GM13976 (cell line): ENCODE results near the gene NR3C2.

ENCODE experiments used
- DNase-seq: peaks from one replicate; pipeline ENCODE4 v3.0.0; 2012; ENCODE audit warnings: low spot score
- in situ Hi-C: fragments of 300-500 bp; cut with MboI; formaldehyde crosslinking; loops from one replicate; pipeline ENCODE4 v1.12.0; 2022; ENCODE audit warnings: low sequenced_read_pairs, mixed read lengths, inconsistent platforms; ENCODE audit not compliant: unreplicated experiment
- TF ChIP-seq, protein P1 (sequence below): IDR thresholded peaks from 2 replicates; pipeline ENCODE4 v1.5.1; 2012; ENCODE audit warnings: borderline replicate concordance, mild to moderate bottlenecking; ENCODE audit not compliant: insufficient read depth; ENCODE audit errors: extremely low read depth, missing control alignments, control extremely low read depth

The NR3C2 gene

DNA sequence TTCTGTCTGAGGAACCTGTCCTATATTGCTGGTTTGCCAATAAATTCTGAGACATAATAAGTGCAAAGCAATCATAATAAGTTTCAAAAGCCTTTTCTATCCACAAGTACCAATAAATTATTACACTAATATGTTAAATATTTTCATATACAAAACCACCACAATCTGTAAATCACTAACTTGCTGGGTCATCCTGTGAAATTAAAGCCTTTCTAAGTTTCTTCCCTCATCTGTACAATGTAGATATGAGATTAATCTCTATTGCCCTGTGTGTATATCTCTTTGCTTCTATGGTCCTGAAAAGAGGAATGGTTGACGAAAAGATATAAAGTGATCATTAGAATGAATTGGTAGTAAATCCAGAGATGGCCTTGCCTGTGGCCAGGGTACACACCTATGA lies 231.6 kb downstream of the NR3C2 start:
- in situ Hi-C loops = no loop called here
- no peak for DNase-seq
- TF ChIP-seq, protein P1, sequence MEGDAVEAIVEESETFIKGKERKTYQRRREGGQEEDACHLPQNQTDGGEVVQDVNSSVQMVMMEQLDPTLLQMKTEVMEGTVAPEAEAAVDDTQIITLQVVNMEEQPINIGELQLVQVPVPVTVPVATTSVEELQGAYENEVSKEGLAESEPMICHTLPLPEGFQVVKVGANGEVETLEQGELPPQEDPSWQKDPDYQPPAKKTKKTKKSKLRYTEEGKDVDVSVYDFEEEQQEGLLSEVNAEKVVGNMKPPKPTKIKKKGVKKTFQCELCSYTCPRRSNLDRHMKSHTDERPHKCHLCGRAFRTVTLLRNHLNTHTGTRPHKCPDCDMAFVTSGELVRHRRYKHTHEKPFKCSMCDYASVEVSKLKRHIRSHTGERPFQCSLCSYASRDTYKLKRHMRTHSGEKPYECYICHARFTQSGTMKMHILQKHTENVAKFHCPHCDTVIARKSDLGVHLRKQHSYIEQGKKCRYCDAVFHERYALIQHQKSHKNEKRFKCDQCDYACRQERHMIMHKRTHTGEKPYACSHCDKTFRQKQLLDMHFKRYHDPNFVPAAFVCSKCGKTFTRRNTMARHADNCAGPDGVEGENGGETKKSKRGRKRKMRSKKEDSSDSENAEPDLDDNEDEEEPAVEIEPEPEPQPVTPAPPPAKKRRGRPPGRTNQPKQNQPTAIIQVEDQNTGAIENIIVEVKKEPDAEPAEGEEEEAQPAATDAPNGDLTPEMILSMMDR = no peak

DNA sequence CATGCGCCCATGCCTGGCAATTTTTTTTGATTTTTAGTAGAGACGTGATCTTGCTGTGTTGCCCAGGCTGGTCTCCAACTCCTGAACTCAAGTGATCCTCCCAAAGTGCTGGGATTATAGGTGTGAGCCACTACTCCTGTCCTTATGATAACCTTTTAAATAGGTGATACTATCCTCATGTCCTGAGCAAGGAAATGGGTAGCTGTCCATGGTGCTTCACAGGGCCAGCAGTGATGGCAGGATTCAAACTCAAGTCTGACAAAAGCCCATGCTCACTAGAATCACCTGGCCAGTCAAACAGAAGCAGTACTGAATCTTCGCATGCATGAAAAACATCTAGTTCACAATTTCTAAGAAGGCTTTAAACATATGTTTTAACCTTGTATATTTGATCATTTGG lies 235.1 kb downstream of the NR3C2 start:
- DNase-seq = no peak
- in situ Hi-C loops = no loop called here

DNA sequence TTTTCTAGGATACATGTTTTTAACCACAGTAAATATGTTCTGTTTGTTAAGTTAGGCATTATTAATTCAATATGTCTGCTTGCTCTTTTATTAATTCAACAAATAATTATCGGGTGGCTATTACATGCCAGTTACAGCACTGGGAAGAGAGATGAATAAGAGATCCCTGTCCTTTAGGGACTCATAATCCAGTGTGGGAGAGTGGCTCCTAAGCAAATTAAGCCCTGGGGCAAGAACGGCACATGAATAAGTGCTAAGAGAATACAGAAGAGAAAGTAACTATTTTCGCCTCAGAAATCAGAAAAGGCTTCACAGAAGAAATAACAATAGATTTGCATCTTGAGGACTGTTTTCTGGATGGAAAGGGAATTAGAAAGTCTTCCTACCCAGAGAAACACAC lies 236.7 kb downstream of the NR3C2 start:
- DNase-seq = no peak
- TF ChIP-seq, protein P1 = no peak
- in situ Hi-C loops = no loop called here

More for the DNA sequence above, 235.1 kb downstream of the NR3C2 start:
- TF ChIP-seq, protein P1 = no peak

DNA sequence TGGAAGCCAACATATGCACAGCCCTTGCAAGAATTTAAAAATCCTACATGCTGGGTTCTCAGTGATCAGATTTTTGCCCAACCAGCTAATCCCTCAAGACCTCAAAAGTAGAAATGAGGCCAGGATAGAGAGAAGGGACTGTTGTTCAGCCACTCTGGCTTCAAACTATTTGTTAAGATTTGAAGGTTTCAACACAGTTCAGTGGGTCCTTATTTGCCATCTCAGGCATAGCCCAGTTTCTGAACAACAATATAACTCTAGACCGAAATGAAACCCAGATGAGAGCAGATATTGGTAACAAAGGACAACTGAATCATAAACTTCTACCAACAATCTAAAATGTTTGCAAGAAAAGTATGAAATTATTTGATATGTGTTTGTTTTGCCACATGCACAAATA lies 237.3 kb downstream of the NR3C2 start:
- DNase-seq = no peak
- TF ChIP-seq, protein P1 = no peak
- in situ Hi-C loops = no loop called here

DNA sequence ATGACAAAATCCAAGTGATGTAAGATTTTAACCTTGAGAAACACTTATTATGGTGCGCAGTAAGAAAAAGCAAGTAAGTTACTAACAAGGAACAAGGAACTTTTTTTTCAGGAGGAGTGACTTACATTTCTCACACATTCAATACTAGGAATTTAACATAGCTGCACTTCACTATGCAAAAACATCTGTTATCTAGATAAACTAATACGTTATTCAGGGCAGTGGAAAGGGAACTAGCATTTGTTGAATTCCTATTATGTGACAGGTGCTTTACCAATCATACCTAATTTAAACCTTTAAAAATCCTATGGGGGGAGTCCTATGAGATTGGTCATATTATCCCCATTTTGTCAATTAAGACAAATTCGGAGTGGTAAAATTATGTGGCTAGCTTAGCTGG lies 238.0 kb downstream of the NR3C2 start:
- in situ Hi-C loops = no loop called here

DNA sequence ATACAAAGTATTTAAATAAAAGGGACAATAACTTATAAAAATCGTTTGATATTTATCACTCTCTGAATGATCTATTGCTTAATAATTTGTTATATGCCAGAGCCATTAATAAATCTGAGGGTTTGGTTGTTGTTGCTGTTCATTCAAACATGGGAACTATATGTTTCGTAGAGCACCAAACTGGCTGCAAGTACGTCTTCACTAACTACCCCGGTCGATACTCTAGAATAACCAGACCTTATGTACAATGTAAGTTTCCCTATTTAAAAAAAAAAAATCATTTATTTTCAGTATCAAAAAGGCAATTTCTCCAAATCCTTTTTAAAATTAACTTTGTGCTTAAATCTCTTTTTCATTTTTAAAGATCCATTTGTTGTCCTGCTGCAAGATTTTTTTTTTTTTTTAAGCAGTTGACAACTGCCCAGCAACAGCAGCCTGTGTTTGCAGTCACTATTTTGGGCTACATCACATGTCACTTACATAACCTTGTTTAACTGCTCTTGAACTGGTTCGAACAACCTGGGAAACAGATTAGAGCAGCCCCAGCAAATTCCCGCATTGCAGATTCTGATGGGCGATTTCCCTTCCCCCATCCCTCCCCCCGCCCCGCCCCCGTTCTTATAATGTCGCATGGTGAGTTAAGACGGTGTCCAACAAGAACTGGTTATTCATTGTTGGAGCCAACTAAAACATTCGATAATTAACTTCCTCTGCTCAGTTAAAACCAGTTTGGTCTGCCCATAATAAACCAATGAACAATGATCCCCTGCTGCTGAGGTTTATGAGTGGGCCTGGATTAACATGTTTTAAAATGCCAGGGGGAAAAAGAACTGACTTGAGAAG lies 238.9 kb downstream of the NR3C2 start:
- DNase-seq = no peak
- TF ChIP-seq, protein P1 = no peak
- in situ Hi-C loops = no loop called here

More for the DNA sequence above, 238.0 kb downstream of the NR3C2 start:
- TF ChIP-seq, protein P1 = no peak
- no peak for DNase-seq

DNA sequence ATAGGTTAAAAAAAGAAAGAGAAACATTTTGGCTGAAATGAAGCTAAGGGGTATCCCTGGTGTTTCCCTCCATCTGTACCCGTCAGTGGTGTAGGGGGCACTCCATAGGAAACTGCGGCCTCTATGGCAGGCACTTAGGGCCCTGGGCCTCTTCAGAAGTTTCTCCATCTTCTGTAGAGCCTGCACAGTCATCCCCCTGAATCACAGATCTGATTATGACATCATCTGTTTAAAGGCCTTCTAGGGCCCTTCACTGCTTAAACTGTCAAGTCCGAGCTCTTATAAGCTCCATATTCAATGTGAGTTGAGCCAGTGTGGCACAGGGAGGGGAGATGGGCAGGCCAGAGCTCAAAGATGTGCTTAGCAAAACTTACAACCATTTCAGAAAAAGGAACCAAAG lies 241.3 kb downstream of the NR3C2 start:
- in situ Hi-C loops = no loop called here
- TF ChIP-seq, protein P1 = no peak
- no peak for DNase-seq
